ENCODE measurements around the gene MEGF11.

Gene MEGF11

GRCh38 chr15:65945616-65946015, 307.9 kb downstream of the MEGF11 start:
- no peak for DNase-seq (ENCODE audit: low read depth, low spot score)

- no peak for DNase-seq (ENCODE audit: low read depth, low spot score)
Observed at GRCh38 chr15:65944404-65944803, 309.1 kb downstream of the MEGF11 start.

- DNase-seq (ENCODE audit: low read depth, low spot score) = peak; percentile 58
Observed at GRCh38 chr15:65942436-65942835, 311.1 kb downstream of the MEGF11 start.

- DNase-seq (ENCODE audit: low read depth, low spot score) = peak; percentile 56
Observed at GRCh38 chr15:65940618-65940909, 313.0 kb downstream of the MEGF11 start.

- DNase-seq (ENCODE audit: low read depth, low spot score) = peak; percentile 88
Observed at GRCh38 chr15:65939901-65940617, 313.5 kb downstream of the MEGF11 start.

GRCh38 chr15:65938604-65939003, 314.9 kb downstream of the MEGF11 start:
- no peak for DNase-seq (ENCODE audit: low read depth, low spot score)

GRCh38 chr15:65937476-65937875, 316.1 kb downstream of the MEGF11 start:
- peak; percentile 67 for DNase-seq (ENCODE audit: low read depth, low spot score)

GRCh38 chr15:65937054-65937453, 316.5 kb downstream of the MEGF11 start:
- no peak for DNase-seq (ENCODE audit: low read depth, low spot score)

- no peak for DNase-seq (ENCODE audit: low read depth, low spot score)
Observed at GRCh38 chr15:65936282-65936681, 317.3 kb downstream of the MEGF11 start.

- DNase-seq (ENCODE audit: low read depth, low spot score) = no peak
Observed at GRCh38 chr15:65935391-65935790, 318.2 kb downstream of the MEGF11 start.

- no peak for DNase-seq (ENCODE audit: low read depth, low spot score)
Observed at GRCh38 chr15:65931221-65931620, 322.3 kb downstream of the MEGF11 start.

- DNase-seq (ENCODE audit: low read depth, low spot score) = no peak
Observed at GRCh38 chr15:65930134-65930533, 323.4 kb downstream of the MEGF11 start.

- no peak for DNase-seq (ENCODE audit: low read depth, low spot score)
Observed at GRCh38 chr15:65929573-65929972, 324.0 kb downstream of the MEGF11 start.

GRCh38 chr15:65927545-65927944, 326.0 kb downstream of the MEGF11 start:
- no peak for DNase-seq (ENCODE audit: low read depth, low spot score)

GRCh38 chr15:65926899-65927298, 326.7 kb downstream of the MEGF11 start:
- no peak for DNase-seq (ENCODE audit: low read depth, low spot score)

GRCh38 chr15:65926459-65926858, 327.1 kb downstream of the MEGF11 start:
- no peak for DNase-seq (ENCODE audit: low read depth, low spot score)

GRCh38 chr15:65925338-65925737, 328.2 kb downstream of the MEGF11 start:
- DNase-seq (ENCODE audit: low read depth, low spot score) = no peak

- DNase-seq (ENCODE audit: low read depth, low spot score) = no peak
Observed at GRCh38 chr15:65924004-65924403, 329.5 kb downstream of the MEGF11 start.

- no peak for DNase-seq (ENCODE audit: low read depth, low spot score)
Observed at GRCh38 chr15:65923264-65923663, 330.3 kb downstream of the MEGF11 start.

- no peak for DNase-seq (ENCODE audit: low read depth, low spot score)
Observed at GRCh38 chr15:65922621-65923020, 330.9 kb downstream of the MEGF11 start.

GRCh38 chr15:65921780-65922179, 331.8 kb downstream of the MEGF11 start:
- no peak for DNase-seq (ENCODE audit: low read depth, low spot score)

- DNase-seq (ENCODE audit: low read depth, low spot score) = no peak
Observed at GRCh38 chr15:65920825-65921309, 332.7 kb downstream of the MEGF11 start.

GRCh38 chr15:65920121-65920520, 333.4 kb downstream of the MEGF11 start:
- DNase-seq (ENCODE audit: low read depth, low spot score) = no peak

GRCh38 chr15:65919353-65919752, 334.2 kb downstream of the MEGF11 start:
- no peak for DNase-seq (ENCODE audit: low read depth, low spot score)
